Coronary artery (tissue), 2 donors: Measurements from ENCODE around the gene ARL4A.
"Not testable (repeated sequence)": the region's sequence is repeated elsewhere in the genome, so short reads cannot be mapped to it uniquely, and the experiment has no call there.

Experiments
- DNase-seq: peaks from one replicate; pipeline ENCODE4 v3.0.0-alpha.2; 2017; ENCODE audit warnings: low spot score
- H3K27ac ChIP-seq, 2 donors: fragments of 200-600 bp; sonication (generic); one replicate each; pipeline ENCODE4 v1.5.1; 2016 to 2019
- H3K4me3 ChIP-seq: fragments of 200-600 bp; sonication (generic); 2 replicates; pipeline ENCODE4 v1.5.1; 2016; ENCODE audit warnings: mild to moderate bottlenecking, moderate library complexity
- TF ChIP-seq, protein P1 (sequence below): fragments of 200-600 bp; sonication (generic); IDR thresholded peaks from one replicate; pipeline ENCODE4 v1.5.1; 2019; ENCODE audit warnings: antibody characterized with exemption

Gene ARL4A

DNA sequence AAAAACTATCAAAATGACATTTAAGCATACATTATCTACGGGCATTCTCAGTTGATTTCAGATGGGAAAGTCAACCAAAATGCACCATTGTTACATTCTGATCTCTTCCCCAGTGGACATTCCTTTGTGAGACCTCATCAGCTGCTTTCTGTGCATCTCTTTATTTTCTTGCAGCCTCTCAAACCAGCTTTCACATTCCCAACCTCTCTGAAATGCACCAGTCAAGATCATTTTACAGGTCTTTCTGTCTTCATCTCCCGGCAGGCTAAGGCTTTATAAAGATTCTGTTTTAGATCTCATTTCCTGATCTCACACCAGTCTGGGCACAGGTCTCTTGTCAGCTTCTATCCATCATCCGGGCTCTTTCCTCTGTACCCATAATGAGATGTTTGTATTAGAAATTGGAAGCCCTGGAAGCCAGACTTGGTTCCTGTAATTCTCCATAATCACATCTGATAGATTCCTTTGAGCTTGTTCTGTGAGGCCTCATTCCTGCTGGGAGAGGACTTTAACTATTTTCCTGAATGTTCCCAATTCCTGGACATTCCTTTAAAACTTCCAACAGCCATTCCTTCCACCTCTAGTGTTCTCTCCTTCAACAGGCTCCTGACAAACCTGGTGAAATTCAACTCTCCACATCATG is 44.3 kb upstream of the ARL4A start:
- no peak overlapping the region for H3K27ac ChIP-seq
- TF ChIP-seq, protein P1, sequence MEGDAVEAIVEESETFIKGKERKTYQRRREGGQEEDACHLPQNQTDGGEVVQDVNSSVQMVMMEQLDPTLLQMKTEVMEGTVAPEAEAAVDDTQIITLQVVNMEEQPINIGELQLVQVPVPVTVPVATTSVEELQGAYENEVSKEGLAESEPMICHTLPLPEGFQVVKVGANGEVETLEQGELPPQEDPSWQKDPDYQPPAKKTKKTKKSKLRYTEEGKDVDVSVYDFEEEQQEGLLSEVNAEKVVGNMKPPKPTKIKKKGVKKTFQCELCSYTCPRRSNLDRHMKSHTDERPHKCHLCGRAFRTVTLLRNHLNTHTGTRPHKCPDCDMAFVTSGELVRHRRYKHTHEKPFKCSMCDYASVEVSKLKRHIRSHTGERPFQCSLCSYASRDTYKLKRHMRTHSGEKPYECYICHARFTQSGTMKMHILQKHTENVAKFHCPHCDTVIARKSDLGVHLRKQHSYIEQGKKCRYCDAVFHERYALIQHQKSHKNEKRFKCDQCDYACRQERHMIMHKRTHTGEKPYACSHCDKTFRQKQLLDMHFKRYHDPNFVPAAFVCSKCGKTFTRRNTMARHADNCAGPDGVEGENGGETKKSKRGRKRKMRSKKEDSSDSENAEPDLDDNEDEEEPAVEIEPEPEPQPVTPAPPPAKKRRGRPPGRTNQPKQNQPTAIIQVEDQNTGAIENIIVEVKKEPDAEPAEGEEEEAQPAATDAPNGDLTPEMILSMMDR: no peak
- no peak for DNase-seq
- no peak overlapping the region for H3K4me3 ChIP-seq

DNA sequence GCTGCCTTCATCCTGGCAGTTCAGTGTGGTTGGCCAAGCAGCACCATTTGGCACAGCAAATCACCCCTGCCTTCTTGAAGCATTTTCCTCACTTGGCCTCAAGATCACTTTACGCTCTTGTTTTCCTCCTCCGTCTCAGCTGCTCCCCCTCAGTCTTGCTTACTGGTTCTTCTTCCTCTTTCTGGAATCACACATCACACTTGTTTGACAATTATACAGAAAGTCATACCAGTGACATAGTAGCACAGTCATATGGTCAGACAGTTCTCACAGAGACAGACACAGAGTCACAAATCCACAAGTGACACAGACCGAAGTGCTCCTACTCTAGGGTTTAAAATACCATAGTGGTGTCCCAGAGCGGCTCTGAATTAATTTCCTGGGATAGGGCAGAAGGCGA is 43.8 kb upstream of the ARL4A start:
- no peak for DNase-seq
- Histone ChIP-seq H3K27ac (no peak overlapping the region), H3K4me3 (no peak overlapping the region)
- TF ChIP-seq, protein P1: no peak

DNA sequence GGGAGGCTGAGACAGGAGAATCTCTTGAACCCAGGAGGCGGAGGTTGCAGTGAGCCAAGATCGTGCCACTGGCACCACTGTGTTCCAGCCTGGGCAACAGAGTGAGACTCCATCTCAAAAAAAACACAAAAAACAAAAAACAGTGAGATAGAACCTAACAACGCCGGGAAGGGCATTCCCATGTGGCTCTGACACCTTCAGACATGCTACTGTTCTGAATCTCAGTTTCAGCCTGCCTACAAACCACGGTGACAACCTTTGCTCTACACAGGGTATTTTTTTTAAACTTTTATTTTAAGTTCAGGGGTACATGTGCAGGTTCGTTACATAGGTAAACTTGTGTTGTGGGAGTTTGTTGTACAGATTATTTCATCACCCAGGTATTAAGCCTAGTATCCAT is 42.2 kb upstream of the ARL4A start:
- DNase-seq, H3K27ac ChIP-seq, H3K4me3 ChIP-seq: not testable (repeated sequence)

DNA sequence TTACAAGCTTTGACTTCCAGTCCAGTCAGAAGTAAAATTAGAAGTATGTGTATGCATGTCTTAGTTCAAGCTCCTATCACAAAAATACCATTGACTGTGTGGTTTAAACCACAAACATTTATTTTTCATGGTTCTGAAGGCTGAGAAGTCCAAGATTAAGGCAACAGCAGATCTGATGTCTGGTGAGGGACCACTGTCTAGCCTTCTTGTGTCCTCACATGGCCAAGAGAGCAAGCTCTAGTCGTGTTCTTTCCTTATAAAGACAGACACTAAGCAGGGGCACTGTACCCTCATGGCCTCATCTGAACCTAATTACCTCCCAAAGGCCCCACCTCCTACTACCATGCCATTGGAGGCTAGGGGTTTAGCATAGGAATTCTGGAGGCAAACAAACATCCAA is 41.3 kb upstream of the ARL4A start:
- no peak overlapping the region for H3K4me3 ChIP-seq
- TF ChIP-seq, protein P1: no peak
- DNase-seq: no peak
- no peak overlapping the region for H3K27ac ChIP-seq

DNA sequence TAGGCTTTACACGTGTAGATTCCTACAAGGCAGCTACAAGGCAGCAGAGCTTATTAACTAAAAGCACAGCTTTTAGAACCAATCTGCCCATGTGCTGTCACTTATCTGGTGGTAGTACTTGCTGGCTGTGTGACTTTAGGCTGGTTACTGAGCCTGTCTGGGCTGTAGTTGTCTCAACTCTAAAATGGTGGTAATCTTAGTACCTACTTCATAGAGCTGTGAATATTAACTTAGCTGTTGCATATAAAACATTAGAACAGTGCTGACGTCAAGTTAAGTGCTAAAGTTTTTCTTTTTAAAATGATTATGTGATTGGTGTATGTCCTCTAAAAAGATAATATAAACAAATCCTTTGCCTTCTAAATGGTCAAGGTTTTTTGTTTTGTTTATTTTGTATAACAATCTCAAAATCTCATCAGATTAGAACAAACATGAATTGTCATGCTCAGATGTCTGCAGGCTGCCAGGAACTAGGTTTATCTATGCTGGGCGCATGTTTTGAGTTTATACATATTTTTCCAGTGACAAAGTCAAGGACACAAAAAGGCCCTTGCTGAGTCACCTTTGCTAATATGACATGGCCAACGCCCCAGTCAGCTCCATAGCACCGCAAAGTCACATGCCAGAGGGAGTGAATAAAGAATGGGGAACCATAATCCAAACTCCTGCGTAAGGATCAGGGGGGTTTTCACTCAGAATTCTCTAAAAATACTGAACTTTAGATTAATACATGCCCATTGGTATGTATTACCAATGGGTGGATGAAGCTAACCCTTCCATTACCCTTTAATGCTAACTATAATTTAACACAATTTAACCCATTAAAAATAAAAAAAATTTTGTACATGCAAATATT is 39.8 kb upstream of the ARL4A start:
- Histone ChIP-seq H3K27ac (no peak overlapping the region), H3K4me3 (no peak overlapping the region)
- TF ChIP-seq, protein P1: no peak
- DNase-seq: no peak

DNA sequence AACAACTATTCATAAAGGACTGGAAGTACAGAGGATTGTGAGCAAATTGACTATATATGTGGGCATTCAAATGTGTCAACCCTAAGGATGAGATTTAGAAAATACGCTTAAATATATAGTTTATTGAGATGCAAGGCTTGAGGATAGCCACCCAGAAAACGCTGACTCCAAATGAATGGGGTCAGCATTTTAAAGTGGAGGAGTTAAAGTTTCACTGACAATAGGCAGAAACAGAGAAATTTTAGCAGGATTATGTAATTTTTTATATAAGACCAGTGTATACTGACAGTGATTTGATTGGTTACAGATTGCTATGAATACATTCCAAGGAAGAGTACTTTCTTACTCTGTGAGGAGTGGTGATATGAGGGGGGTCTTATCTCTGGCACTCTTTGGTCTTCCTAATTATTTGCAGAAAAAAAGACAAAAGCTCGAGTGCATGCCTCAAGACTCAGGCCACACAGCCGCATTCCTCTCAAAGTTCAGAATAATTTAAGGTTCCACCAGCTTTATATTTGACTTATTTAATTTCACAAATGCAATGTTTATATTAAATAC is 38.6 kb upstream of the ARL4A start:
- Histone ChIP-seq H3K27ac (no peak overlapping the region), H3K4me3 (no peak overlapping the region)
- TF ChIP-seq, protein P1: no peak
- DNase-seq: no peak

DNA sequence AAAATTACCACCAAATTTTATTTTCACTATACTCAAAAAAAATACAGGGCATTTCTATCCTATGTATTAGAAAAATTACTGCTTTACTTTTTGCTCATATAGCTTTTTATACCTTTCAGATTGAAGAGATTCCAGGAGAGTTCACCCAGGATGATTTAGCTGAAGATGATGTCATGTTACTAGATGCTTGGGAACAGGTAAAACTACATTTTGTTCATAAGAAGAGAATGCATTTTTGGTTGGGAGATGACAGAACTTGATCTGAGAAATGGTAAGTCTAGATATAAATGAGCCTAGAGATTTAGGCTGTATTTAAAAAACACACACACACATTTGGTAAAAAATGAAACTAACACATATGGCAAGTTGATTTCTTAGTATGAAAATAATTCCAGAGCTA is 38.1 kb upstream of the ARL4A start:
- DNase-seq: no peak
- TF ChIP-seq, protein P1: no peak
- Histone ChIP-seq H3K27ac (no peak overlapping the region), H3K4me3 (no peak overlapping the region)
